NCI-H748 (cell line): Measurements from ENCODE around the gene PRRT4.

ENCODE experiments used
- DNase-seq: peaks from one replicate; lab custom pipeline; 2025; ENCODE audit not compliant: unreplicated experiment; lab: John Stamatoyannopoulos, UW

The PRRT4 gene

GRCh38 chr7:128302139-128302538 is 59.4 kb downstream of the PRRT4 start:
- DNase-seq: no peak
